Measurements from ENCODE around the gene MARCHF2.

The MARCHF2 gene

DNA sequence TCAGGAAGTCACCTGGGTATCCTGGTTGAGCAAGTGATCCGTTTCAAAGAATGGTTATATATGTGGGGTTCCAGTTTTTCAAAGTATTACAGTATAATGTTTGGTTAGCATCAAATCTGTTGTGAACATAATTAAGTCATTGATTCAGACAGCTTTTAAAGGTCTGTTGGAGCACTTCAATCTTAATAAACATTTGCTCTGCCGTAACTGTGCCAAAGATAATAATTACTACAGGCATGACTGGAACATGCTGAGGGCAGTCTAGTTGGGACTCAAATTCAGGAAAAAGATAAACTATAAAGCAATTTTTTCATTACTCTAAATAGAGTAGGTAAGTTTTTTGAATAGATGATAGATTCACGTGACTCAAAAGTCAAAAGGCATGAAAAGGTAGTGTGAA, 55.0 kb downstream of the MARCHF2 start:
- TF ChIP-seq, protein P1, sequence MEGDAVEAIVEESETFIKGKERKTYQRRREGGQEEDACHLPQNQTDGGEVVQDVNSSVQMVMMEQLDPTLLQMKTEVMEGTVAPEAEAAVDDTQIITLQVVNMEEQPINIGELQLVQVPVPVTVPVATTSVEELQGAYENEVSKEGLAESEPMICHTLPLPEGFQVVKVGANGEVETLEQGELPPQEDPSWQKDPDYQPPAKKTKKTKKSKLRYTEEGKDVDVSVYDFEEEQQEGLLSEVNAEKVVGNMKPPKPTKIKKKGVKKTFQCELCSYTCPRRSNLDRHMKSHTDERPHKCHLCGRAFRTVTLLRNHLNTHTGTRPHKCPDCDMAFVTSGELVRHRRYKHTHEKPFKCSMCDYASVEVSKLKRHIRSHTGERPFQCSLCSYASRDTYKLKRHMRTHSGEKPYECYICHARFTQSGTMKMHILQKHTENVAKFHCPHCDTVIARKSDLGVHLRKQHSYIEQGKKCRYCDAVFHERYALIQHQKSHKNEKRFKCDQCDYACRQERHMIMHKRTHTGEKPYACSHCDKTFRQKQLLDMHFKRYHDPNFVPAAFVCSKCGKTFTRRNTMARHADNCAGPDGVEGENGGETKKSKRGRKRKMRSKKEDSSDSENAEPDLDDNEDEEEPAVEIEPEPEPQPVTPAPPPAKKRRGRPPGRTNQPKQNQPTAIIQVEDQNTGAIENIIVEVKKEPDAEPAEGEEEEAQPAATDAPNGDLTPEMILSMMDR (IDR thresholded peaks at IDR 0.05; ENCODE audit: low read depth, low read length, missing control alignments): no peak
- Histone ChIP-seq H3K4me3 (ENCODE audit: low read depth, low read length) (no peak overlapping the region), H3K27ac (no peak overlapping the region), H3K27me3 (replicated peaks) (no peaks in the 10 kb centered on the region), H3K36me3 (replicated peaks) (peaks cover 95% of the 10 kb centered on the region)
- DNase-seq: no peak
- in situ Hi-C loops (cut with HindIII; ENCODE audit: low pct_ligation_motif_present, low sequenced_read_pairs): no loop called here

DNA sequence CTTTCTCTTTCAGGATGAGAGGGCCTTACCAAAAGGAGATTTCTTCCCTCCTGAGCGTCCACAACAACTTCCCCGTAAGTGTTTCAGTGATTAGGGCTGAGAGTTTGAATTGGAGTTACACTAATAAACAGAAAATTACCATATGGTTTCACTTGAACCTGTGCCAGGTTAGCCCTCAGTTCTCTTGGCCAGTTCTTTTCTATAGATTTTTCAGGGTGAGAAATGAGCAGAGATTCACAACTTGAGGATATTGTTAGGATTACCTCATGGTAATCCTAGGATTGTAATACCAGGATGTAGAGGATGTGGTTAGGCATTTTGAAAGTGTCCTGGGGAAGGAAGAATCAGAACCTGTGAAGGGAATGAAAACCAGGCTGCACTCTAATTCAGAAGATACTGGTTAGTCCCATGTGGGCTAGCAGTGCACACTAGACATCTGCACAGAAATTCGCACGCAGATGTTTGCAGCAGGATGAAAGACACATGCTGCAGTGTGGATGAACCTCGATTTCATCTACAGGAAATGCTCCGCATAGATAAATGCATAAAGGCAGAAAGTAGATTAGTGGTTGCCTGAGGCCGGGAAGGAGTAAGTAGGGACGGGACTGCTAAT, 55.8 kb downstream of the MARCHF2 start:
- in situ Hi-C loops (cut with HindIII; ENCODE audit: low pct_ligation_motif_present, low sequenced_read_pairs): no loop called here

DNA sequence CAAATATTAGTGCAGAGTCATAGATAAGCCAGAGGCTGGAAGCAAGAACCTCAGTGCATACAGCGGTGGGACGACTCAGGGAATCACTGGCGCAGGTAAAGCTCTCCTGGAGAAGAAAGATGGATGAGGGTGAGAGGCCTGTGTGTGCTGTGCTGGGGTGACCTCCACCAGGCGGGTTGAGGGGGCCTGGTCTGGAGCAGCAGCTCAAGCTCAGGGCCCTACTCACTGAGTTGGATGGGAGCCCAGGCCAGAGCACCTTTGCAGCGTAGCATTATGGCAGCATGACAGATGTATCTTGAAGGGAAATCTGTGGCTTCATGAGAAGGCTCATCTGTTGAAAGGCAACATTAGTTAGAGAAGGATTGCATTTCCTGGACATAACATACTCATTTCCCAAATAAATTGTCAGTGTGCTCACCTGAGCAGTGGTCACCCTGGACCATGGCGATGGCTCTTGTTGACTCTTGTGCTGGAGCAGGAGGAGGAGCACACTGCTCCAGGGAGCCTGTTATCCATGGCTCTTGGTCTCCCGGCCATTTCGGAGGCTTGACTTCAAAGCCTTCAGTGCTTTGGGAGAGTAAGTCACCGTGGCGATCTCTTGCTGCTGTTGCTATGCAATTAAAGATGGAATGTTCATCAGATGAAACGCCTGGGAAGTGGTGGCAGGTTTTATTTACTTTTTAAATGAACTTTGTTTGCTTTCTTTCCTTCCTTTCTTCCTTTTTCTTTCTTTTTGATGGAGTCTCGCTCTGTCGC, 56.7 kb downstream of the MARCHF2 start:
- Histone ChIP-seq H3K27ac (no peak overlapping the region), H3K36me3 (replicated peaks) (peaks cover 89% of the 10 kb centered on the region), H3K4me3 (ENCODE audit: low read depth, low read length) (no peak overlapping the region), H3K27me3 (replicated peaks) (no peaks in the 10 kb centered on the region)
- in situ Hi-C loops (cut with HindIII; ENCODE audit: low pct_ligation_motif_present, low sequenced_read_pairs): no loop called here
- no peak for DNase-seq
- TF ChIP-seq, protein P1 (IDR thresholded peaks at IDR 0.05; ENCODE audit: low read depth, low read length, missing control alignments): no peak

More for the DNA sequence above, 55.8 kb downstream of the MARCHF2 start:
- peaks cover 94% of the 10 kb centered on the region for H3K36me3 ChIP-seq (replicated peaks)
- H3K27ac ChIP-seq: no peak overlapping the region
- no peaks in the 10 kb centered on the region for H3K27me3 ChIP-seq (replicated peaks)
- TF ChIP-seq, protein P1 (IDR thresholded peaks at IDR 0.05; ENCODE audit: low read depth, low read length, missing control alignments): no peak
- H3K4me3 ChIP-seq (ENCODE audit: low read depth, low read length): no peak overlapping the region
- no peak for DNase-seq

DNA sequence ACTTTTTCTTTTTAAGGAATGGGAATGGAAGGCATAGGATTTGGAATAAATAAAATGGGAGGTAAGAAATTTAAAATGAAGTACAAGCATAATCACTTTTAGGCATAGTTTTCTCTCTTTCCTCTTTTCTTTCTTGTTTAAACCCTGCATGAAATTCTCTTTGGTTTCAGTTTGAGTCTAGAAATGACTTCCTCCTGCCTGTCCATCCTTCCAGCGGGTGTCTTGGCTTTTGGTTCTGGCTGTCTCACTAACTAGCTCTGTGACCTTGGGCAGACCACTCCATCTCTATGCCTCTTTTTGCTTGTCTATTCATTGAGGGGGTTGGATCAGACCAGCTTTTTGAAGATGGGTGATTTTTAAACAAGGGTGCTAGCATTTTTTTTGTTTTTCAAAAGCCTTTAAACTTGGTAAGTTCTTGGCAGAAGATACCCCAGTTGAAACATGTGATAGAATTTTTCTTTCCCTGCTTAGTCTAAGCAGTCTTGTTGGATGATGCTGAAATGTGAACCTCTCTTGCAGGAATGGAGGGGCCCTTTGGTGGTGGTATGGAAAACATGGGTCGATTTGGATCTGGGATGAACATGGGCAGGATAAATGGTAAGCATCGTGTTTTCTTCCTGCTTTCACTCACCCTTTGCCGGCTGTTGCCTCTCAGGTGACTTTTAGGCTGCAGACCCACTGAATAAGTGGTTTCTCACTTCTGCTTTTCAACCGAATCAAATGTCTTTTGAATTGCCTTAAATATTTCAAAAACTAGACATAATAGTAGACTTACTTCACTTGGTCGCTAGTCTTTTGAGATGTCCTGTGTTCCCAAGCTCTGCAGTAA, 60.8 kb downstream of the MARCHF2 start:
- TF ChIP-seq, protein P1 (IDR thresholded peaks at IDR 0.05; ENCODE audit: low read depth, low read length, missing control alignments): no peak
- in situ Hi-C loops (cut with HindIII; ENCODE audit: low pct_ligation_motif_present, low sequenced_read_pairs): no loop called here
- no peak overlapping the region for H3K4me3 ChIP-seq (ENCODE audit: low read depth, low read length)
- no peak overlapping the region for H3K27ac ChIP-seq
- peaks cover 75% of the 10 kb centered on the region for H3K36me3 ChIP-seq (replicated peaks)
- H3K27me3 ChIP-seq (replicated peaks): no peaks in the 10 kb centered on the region
- no peak for DNase-seq

DNA sequence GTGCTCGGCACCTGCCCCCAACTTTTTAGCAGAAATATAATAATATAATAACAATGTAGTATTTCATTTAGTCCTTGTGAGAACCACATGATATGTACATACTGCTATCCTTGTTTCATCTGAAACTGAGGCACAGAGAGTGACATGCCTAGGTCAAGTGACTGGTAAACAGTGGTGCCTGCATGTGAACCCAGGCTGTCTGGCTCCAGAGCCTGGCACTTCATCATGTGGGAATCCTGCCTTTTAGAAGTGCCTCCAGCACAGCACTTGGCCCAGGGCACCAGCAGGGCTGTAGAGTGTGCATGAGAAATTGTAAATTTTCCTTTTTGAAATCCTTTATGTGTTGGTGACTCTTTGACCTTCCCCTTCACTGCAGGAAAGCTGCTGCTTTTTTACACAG, 61.9 kb downstream of the MARCHF2 start:
- in situ Hi-C loops (cut with HindIII; ENCODE audit: low pct_ligation_motif_present, low sequenced_read_pairs): no loop called here
- Histone ChIP-seq H3K4me3 (ENCODE audit: low read depth, low read length) (no peak overlapping the region), H3K36me3 (replicated peaks) (peaks cover 67% of the 10 kb centered on the region), H3K27me3 (replicated peaks) (no peaks in the 10 kb centered on the region), H3K27ac (no peak overlapping the region)
- DNase-seq: no peak
- TF ChIP-seq, protein P1 (IDR thresholded peaks at IDR 0.05; ENCODE audit: low read depth, low read length, missing control alignments): no peak
